ENCODE measurements around the gene WFDC5. TPM values are rescaled to one million over a fixed set of nuclear protein-coding genes. Genes with fewer than 3 reads are reported as not detected.
"Not testable (repeated sequence)": the region's sequence is repeated elsewhere in the genome, so short reads cannot be mapped to it uniquely, and the experiment has no call there.

Gene WFDC5
- total RNA-seq, result under 1 TPM; 0.23 TPM

- Mint-ChIP-seq H3K4me1 (peaks cover 4% of the 10 kb centered on the region), H3K4me3 (no peak within 1 kb of the TSS), H3K9me3 (ENCODE audit: low read depth) (no peaks in the 10 kb centered on the region), H3K27ac (no peak within 1 kb of the TSS), H3K27me3 (peaks cover 6% of the 10 kb centered on the region), H3K36me3 (ENCODE audit: low read depth) (no peaks in the 10 kb centered on the region)
- ChIA-PET POLR2A (no interaction called here), CTCF (interaction anchor here (1.0 to 4.2 kb wide), 4 partner anchors 8 to 71 kb away, joined by 3 to 26 read pairs (median 14); no protein-coding TSS in a partner anchor)
- ATAC-seq, result peak; percentile 81
- intact Hi-C loops (cut with DNase I, micrococcal nuclease), result loop anchor here in 1 of 2 experiments (5.0 kb wide), 1 partner anchor 202 kb away; the partner anchor contains the start of gene PABPC1L
- peak; percentile 55 for DNase-seq
Measured at GRCh38 chr20:45114465-45115385, at the start of gene WFDC5. Gene WFDC5, minus strand, starts transcription at chr20:45115174. Its CDS starts 91 bp downstream, at chr20:45115083.

- ATAC-seq, result no peak
- ChIA-PET POLR2A (no interaction called here), CTCF (interaction anchor here (0.9 to 1.7 kb wide), 5 partner anchors 17 to 140 kb away, joined by 3 to 4 read pairs (median 3); no protein-coding TSS in a partner anchor)
- Mint-ChIP-seq H3K4me1 (no peaks in the 10 kb centered on the region), H3K36me3 (ENCODE audit: low read depth) (no peaks in the 10 kb centered on the region), H3K4me3 (no peak overlapping the region), H3K27ac (no peak overlapping the region), H3K9me3 (ENCODE audit: low read depth) (peaks cover 18% of the 10 kb centered on the region), H3K27me3 (peaks cover 53% of the 10 kb centered on the region)
- intact Hi-C loops (cut with DNase I, micrococcal nuclease), result no loop called here
- DNase-seq, result no peak
Measured at GRCh38 chr20:45163083-45163803, 48.3 kb upstream of the WFDC5 start.

GRCh38 chr20:45157962-45158361 lies 43.0 kb upstream of the WFDC5 start:
- CTCF ChIA-PET, result interaction anchor here (0.9 to 2.3 kb wide), 2 partner anchors 19 to 25 kb away, joined by 3 to 12 read pairs; no protein-coding TSS in a partner anchor
- peaks cover 18% of the 10 kb centered on the region for H3K9me3 Mint-ChIP-seq (ENCODE audit: low read depth)

GRCh38 chr20:45156713-45157112 lies 41.7 kb upstream of the WFDC5 start:
- intact Hi-C loops (cut with DNase I, micrococcal nuclease), result no loop called here
- ATAC-seq (no peak), DNase-seq (no peak)
- peaks cover 34% of the 10 kb centered on the region for H3K27me3 Mint-ChIP-seq
- ChIA-PET CTCF (interaction anchor here (2.3 kb wide), 1 partner anchor 18 kb away, joined by 12 read pairs; no protein-coding TSS in a partner anchor), POLR2A (interaction anchor here (0.6 kb wide), 1 partner anchor 41 kb away, joined by 4 read pairs; no protein-coding TSS in a partner anchor)
- H3K36me3 Mint-ChIP-seq (ENCODE audit: low read depth), result no peaks in the 10 kb centered on the region
- H3K4me1 Mint-ChIP-seq, result no peaks in the 10 kb centered on the region
- H3K27ac Mint-ChIP-seq, result no peak overlapping the region
- H3K4me3 Mint-ChIP-seq, result no peak overlapping the region
- H3K9me3 Mint-ChIP-seq (ENCODE audit: low read depth), result peaks cover 13% of the 10 kb centered on the region

More at GRCh38 chr20:45157962-45158361, 43.0 kb upstream of the WFDC5 start:
- POLR2A ChIA-PET, result no interaction called here
- Mint-ChIP-seq H3K36me3 (ENCODE audit: low read depth) (no peaks in the 10 kb centered on the region), H3K4me3 (no peak overlapping the region), H3K27ac (no peak overlapping the region), H3K4me1 (no peaks in the 10 kb centered on the region), H3K27me3 (peaks cover 40% of the 10 kb centered on the region)
- intact Hi-C loops (cut with DNase I, micrococcal nuclease), result no loop called here
- DNase-seq (no peak), ATAC-seq (no peak)

- peaks cover 13% of the 10 kb centered on the region for H3K9me3 Mint-ChIP-seq (ENCODE audit: low read depth)
- H3K27ac Mint-ChIP-seq; POLR2A ChIA-PET; intact Hi-C loops (cut with DNase I, micrococcal nuclease); H3K36me3 Mint-ChIP-seq (ENCODE audit: low read depth); H3K4me1 Mint-ChIP-seq; DNase-seq; ATAC-seq; H3K4me3 Mint-ChIP-seq: not testable (repeated sequence)
- CTCF ChIA-PET, result interaction anchor here (0.7 kb wide), 1 partner anchor 308 kb away, joined by 3 read pairs; no protein-coding TSS in a partner anchor
- peaks cover 31% of the 10 kb centered on the region for H3K27me3 Mint-ChIP-seq
Measured at GRCh38 chr20:45154794-45155193, 39.8 kb upstream of the WFDC5 start.

GRCh38 chr20:45154183-45154582 lies 39.2 kb upstream of the WFDC5 start:
- Mint-ChIP-seq H3K4me1 (no peaks in the 10 kb centered on the region), H3K27ac (no peak overlapping the region), H3K36me3 (ENCODE audit: low read depth) (no peaks in the 10 kb centered on the region), H3K9me3 (ENCODE audit: low read depth) (peaks cover 11% of the 10 kb centered on the region), H3K4me3 (no peak overlapping the region), H3K27me3 (peaks cover 34% of the 10 kb centered on the region)
- ChIA-PET POLR2A (no interaction called here), CTCF (interaction anchor here (0.7 kb wide), 1 partner anchor 309 kb away, joined by 3 read pairs; no protein-coding TSS in a partner anchor)
- no peak for ATAC-seq
- intact Hi-C loops (cut with DNase I, micrococcal nuclease), result no loop called here
- no peak for DNase-seq

GRCh38 chr20:45153752-45154151 lies 38.8 kb upstream of the WFDC5 start:
- ChIA-PET POLR2A (no interaction called here), CTCF (no interaction called here)
- H3K27ac Mint-ChIP-seq, result no peak overlapping the region

GRCh38 chr20:45153147-45153546 lies 38.2 kb upstream of the WFDC5 start:
- intact Hi-C loops (cut with DNase I, micrococcal nuclease), result no loop called here
- H3K36me3 Mint-ChIP-seq (ENCODE audit: low read depth), result no peaks in the 10 kb centered on the region
- H3K27ac Mint-ChIP-seq, result no peak overlapping the region
- ChIA-PET CTCF (no interaction called here), POLR2A (no interaction called here)
- H3K4me1 Mint-ChIP-seq, result no peaks in the 10 kb centered on the region
- DNase-seq (no peak), ATAC-seq (no peak)
- H3K4me3 Mint-ChIP-seq, result no peak overlapping the region
- peaks cover under 1% of the 10 kb centered on the region for H3K9me3 Mint-ChIP-seq (ENCODE audit: low read depth)
- H3K27me3 Mint-ChIP-seq, result peaks cover 28% of the 10 kb centered on the region

More at GRCh38 chr20:45153752-45154151, 38.8 kb upstream of the WFDC5 start:
- DNase-seq (no peak), ATAC-seq (no peak)
- Mint-ChIP-seq H3K4me1 (no peaks in the 10 kb centered on the region), H3K36me3 (ENCODE audit: low read depth) (no peaks in the 10 kb centered on the region), H3K27me3 (peaks cover 32% of the 10 kb centered on the region), H3K4me3 (no peak overlapping the region), H3K9me3 (ENCODE audit: low read depth) (peaks cover 7% of the 10 kb centered on the region)
- intact Hi-C loops (cut with DNase I, micrococcal nuclease), result no loop called here

- ATAC-seq, result no peak
- no peak for DNase-seq
- no peak overlapping the region for H3K4me3 Mint-ChIP-seq
- no peak overlapping the region for H3K27ac Mint-ChIP-seq
- no peaks in the 10 kb centered on the region for H3K4me1 Mint-ChIP-seq
- H3K27me3 Mint-ChIP-seq, result peaks cover 30% of the 10 kb centered on the region
- no peaks in the 10 kb centered on the region for H3K9me3 Mint-ChIP-seq (ENCODE audit: low read depth)
- POLR2A ChIA-PET, result no interaction called here
- H3K36me3 Mint-ChIP-seq (ENCODE audit: low read depth), result no peaks in the 10 kb centered on the region
- intact Hi-C loops (cut with DNase I, micrococcal nuclease), result no loop called here
- CTCF ChIA-PET, result interaction anchor here (0.9 kb wide), 1 partner anchor 37 kb away, joined by 3 read pairs; the partner anchor contains the start of gene WFDC5
Measured at GRCh38 chr20:45152405-45152804, 37.4 kb upstream of the WFDC5 start.

GRCh38 chr20:45149062-45149461 lies 34.1 kb upstream of the WFDC5 start:
- Mint-ChIP-seq H3K27me3 (peaks cover 15% of the 10 kb centered on the region), H3K27ac (no peak overlapping the region), H3K9me3 (ENCODE audit: low read depth) (no peaks in the 10 kb centered on the region), H3K36me3 (ENCODE audit: low read depth) (no peaks in the 10 kb centered on the region), H3K4me3 (no peak overlapping the region), H3K4me1 (no peaks in the 10 kb centered on the region)
- ChIA-PET CTCF (no interaction called here), POLR2A (no interaction called here)
- ATAC-seq (no peak), DNase-seq (no peak)
- intact Hi-C loops (cut with DNase I, micrococcal nuclease), result no loop called here

GRCh38 chr20:45140836-45141235 lies 25.9 kb upstream of the WFDC5 start:
- Mint-ChIP-seq H3K4me3 (no peak overlapping the region), H3K36me3 (ENCODE audit: low read depth) (no peaks in the 10 kb centered on the region), H3K27ac (no peak overlapping the region), H3K9me3 (ENCODE audit: low read depth) (no peaks in the 10 kb centered on the region), H3K4me1 (no peaks in the 10 kb centered on the region), H3K27me3 (peaks cover 6% of the 10 kb centered on the region)
- ChIA-PET CTCF (interaction anchor here (1.0 to 1.1 kb wide), 2 partner anchors 145 to 153 kb away, joined by 4 read pairs; no protein-coding TSS in a partner anchor), POLR2A (no interaction called here)
- ATAC-seq (no peak), DNase-seq (no peak)
- intact Hi-C loops (cut with DNase I, micrococcal nuclease), result no loop called here

Measured in activated CD4-positive, alpha-beta T cell treated with anti-CD3 and anti-CD28 coated beads for 36 hours (primary cell).